ENCODE results near the gene ZP3.

DNA sequence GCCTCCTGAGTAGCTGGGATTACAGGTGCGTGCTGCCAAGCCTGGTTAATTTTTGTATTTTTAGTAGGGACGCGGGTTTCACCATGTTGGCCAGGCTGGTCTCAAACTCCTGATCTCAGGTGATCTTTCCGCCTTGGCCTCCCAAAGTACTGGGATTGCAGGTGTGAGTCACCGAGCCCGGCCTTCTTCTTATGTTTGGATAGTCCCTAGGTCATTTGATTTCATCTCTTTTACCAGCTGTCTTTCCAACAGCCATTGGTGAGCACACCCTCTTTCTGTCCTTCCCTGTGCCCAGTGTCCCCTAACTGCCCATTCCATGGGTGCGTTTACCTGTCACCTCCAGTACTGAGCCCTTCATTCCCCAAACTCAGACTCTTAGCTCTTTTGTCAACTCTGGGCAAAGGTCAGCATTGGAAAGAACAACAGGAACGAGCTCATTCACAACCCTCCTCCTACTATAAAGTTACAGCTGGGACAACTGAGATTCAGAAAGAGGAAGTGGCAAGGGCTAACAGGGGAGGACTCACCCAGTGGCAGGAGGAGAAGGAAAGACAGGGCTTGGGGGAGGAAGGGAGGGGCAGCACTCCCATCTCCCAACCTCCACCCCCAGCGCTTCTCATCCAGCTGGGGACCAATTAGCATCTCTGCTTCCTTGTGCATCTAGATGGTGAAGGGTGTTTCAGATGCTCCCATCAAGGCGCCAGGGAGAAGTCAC is 20.8 kb upstream of the ZP3 start:
- TF ChIP-seq, protein P1, sequence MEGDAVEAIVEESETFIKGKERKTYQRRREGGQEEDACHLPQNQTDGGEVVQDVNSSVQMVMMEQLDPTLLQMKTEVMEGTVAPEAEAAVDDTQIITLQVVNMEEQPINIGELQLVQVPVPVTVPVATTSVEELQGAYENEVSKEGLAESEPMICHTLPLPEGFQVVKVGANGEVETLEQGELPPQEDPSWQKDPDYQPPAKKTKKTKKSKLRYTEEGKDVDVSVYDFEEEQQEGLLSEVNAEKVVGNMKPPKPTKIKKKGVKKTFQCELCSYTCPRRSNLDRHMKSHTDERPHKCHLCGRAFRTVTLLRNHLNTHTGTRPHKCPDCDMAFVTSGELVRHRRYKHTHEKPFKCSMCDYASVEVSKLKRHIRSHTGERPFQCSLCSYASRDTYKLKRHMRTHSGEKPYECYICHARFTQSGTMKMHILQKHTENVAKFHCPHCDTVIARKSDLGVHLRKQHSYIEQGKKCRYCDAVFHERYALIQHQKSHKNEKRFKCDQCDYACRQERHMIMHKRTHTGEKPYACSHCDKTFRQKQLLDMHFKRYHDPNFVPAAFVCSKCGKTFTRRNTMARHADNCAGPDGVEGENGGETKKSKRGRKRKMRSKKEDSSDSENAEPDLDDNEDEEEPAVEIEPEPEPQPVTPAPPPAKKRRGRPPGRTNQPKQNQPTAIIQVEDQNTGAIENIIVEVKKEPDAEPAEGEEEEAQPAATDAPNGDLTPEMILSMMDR (conservative IDR thresholded peaks at IDR 0.05; ENCODE audit: low read length): no peak
- no peak for TF ChIP-seq EZH2phosphoT487 (IDR thresholded peaks at IDR 0.05; ENCODE audit: borderline replicate concordance, low read depth, low read length)

Data from OCI-LY7 (cell line).